K562 (cell line): Measurements from ENCODE around the gene DIS3L2. TPM values are rescaled to one million over a fixed set of nuclear protein-coding genes. Genes with fewer than 3 reads are reported as not detected.

Experiments used
- ATAC-seq: fragments of 200-7000 bp; cut with Tn5 transposase; 3 replicates; pipeline ENCODE4 v1.9.1; 2020; ENCODE audit warnings: moderate library complexity
- BruUV-seq: library from RNA; stranded (reverse); fragments of 400-500 nt; replicated peaks from 2 replicates; lab custom pipeline; 2021; lab: Mats Ljungman, UMichigan
- CTCF ChIA-PET: fragments of 300-600 bp; formaldehyde crosslinking; extraction: SDS; loops from one replicate; lab custom pipeline; 2021; ENCODE audit warnings: low intra/inter-chr PET ratio; lab: Yijun Ruan, JAX
- POLR2A ChIA-PET: fragments of 300-600, 350-650 bp; sonication (Branson Sonifier 250); formaldehyde crosslinking; extraction: SDS; loops from one replicate; lab custom pipeline; 2021; ENCODE audit warnings: antibody characterized with exemption, inconsistent platforms; lab: Yijun Ruan, JAX
- DNase-seq, 4 experiments: peaks; one replicate each; pipeline versions ENCODE4 v3.0.0 to v3.0.0-alpha.2; 2011 to 2018; ENCODE audit warnings: low spot score in 3 of 4, mixed read lengths in 3 of 4; ENCODE audit errors: extremely low read depth in 1 of 4
- FAIRE-seq: peaks from 2 replicates; lab custom pipeline; 2011; peaks lifted over from hg19 to GRCh38; lab: Jason Lieb, UNC
- H2AFZ ChIP-seq: 2 replicates; pipeline ENCODE4 v1.6.0; 2011; ENCODE audit warnings: low read depth, low read length, control low read depth, inconsistent platforms
- H3K27ac ChIP-seq: fragments of 200-600 bp; 3 replicates; pipeline ENCODE4 v1.8.0; 2011; ENCODE audit warnings: low read depth, mild to moderate bottlenecking, control low read depth, inconsistent platforms, low read length, moderate library complexity, mixed read lengths; ENCODE audit errors: extremely low read depth
- H3K27me3 ChIP-seq, 2 experiments: fragments of 300-600 bp in 1 of 2; 2 replicates in 1 of 2; 3 replicates in 1 of 2; pipeline versions ENCODE4 v1.6.0 to v1.8.0; 2011; ENCODE audit warnings: inconsistent platforms in 2 of 2, low read length in 2 of 2, mild to moderate bottlenecking in 1 of 2, mixed read lengths in 1 of 2, moderate library complexity in 1 of 2; ENCODE audit not compliant: control insufficient read depth in 2 of 2, insufficient read depth in 2 of 2
- H3K36me3 ChIP-seq: fragments of 300-600 bp; 3 replicates; pipeline ENCODE4 v1.8.0; 2011; ENCODE audit warnings: mild to moderate bottlenecking, low read length, inconsistent platforms; ENCODE audit not compliant: control insufficient read depth, insufficient read depth
- H3K4me1 ChIP-seq, 2 experiments: fragments of 200-600 bp in 1 of 2; replicated peaks in 1 of 2; 2 replicates in 1 of 2; 3 replicates in 1 of 2; pipeline versions ENCODE4 v1.5.1 to v1.8.0; 2011; ENCODE audit warnings: inconsistent platforms in 2 of 2, low read length in 2 of 2, mild to moderate bottlenecking in 1 of 2, mixed read lengths in 1 of 2, moderate library complexity in 1 of 2; ENCODE audit not compliant: control insufficient read depth in 2 of 2, insufficient read depth in 2 of 2
- H3K4me2 ChIP-seq: 2 replicates; pipeline ENCODE4 v1.6.1; 2011; ENCODE audit warnings: low read length, control low read depth, inconsistent platforms, mixed read lengths; ENCODE audit not compliant: insufficient read depth
- H3K4me3 ChIP-seq: fragments of 200-600 bp; sonication (generic), shearing (Covaris generic); 2 replicates; pipeline ENCODE4 v1.5.1; 2016; ENCODE audit warnings: control low read depth, inconsistent platforms
- H3K79me2 ChIP-seq: fragments of 200-600 bp; 3 replicates; pipeline ENCODE4 v1.8.0; 2011; ENCODE audit warnings: low read length, inconsistent platforms; ENCODE audit not compliant: control insufficient read depth, insufficient read depth
- H3K9ac ChIP-seq, 2 experiments: 2 replicates each; pipeline versions ENCODE4 v1.6.0 to v1.6.1; 2011; ENCODE audit warnings: low read depth in 2 of 2, low read length in 2 of 2, control low read depth in 1 of 2, inconsistent platforms in 1 of 2, mild to moderate bottlenecking in 1 of 2, mixed read lengths in 1 of 2; ENCODE audit not compliant: insufficient read depth in 1 of 2
- H3K9me1 ChIP-seq: one replicate; pipeline ENCODE4 v1.6.0; 2011; ENCODE audit warnings: inconsistent platforms, mild to moderate bottlenecking, low read length, moderate library complexity; ENCODE audit not compliant: control insufficient read depth, insufficient read depth
- H3K9me3 ChIP-seq: replicated peaks from 2 replicates; pipeline ENCODE4 v1.5.1; 2011; ENCODE audit warnings: low read depth, low read length, inconsistent platforms; ENCODE audit not compliant: control insufficient read depth, insufficient read depth
- H4K20me1 ChIP-seq: replicated peaks from 2 replicates; pipeline ENCODE4 v1.6.1; 2011; ENCODE audit warnings: low read length, inconsistent platforms, mixed read lengths; ENCODE audit not compliant: control insufficient read depth, insufficient read depth
- CBFA2T3 ChIP-seq: fragments of 450-650 bp; IDR thresholded peaks from 2 replicates; pipeline ENCODE4 v1.6.1; 2017
- ELK1 ChIP-seq: sonication (generic); formaldehyde crosslinking; IDR thresholded peaks from 2 replicates; pipeline ENCODE4 v1.8.1; 2022; ENCODE audit warnings: missing genetic modification reagents
- ZBTB1 ChIP-seq: sonication (generic); formaldehyde crosslinking; IDR thresholded peaks from 2 replicates; pipeline ENCODE4 v1.8.1; 2023; ENCODE audit warnings: missing genetic modification reagents, low read depth, mild to moderate bottlenecking, borderline replicate concordance
- WGBS: fragments of 100-300 bp; shearing (Covaris generic); methylation state at CpG from one replicate; pipeline ENCODE4 v1.1.6; 2016; ENCODE audit warnings: low coverage, mixed read lengths; ENCODE audit not compliant: insufficient coverage; ENCODE audit errors: missing lambda C conversion rate; 5-methylcytosine and 5-hydroxymethylcytosine counted together
- in situ Hi-C: fragments of 300-500 bp; cut with MboI; formaldehyde crosslinking; loops from 4 replicates; pipeline ENCODE4 v1.15.0; 2018; ENCODE audit warnings: inconsistent platforms, mixed read lengths
- intact Hi-C: fragments of 100-400 bp; cut with micrococcal nuclease; formaldehyde crosslinking; loops from 2 replicates; pipeline ENCODE4 v1.14.2; 2022
- polyA plus RNA-seq, 8 experiments: library from polyadenylated mRNA; depleted of rRNA in 4 of 8; stranded (reverse) in 5 of 8; unstranded in 3 of 8; fragments of >200 nt; fragmentation: Nextera tagmentation in 2 of 8; fragmentation: Illumina TruSeq in 1 of 8; extraction: Ambion mirVana in 2 of 8; extraction: Trizol in 1 of 8; gene quantifications; 2 replicates each; pipeline versions ENCODE4 v1.2.1 to v1.2.3, GENCODE V29; 2011 to 2014; ENCODE audit warnings: inconsistent platforms in 1 of 8, missing spikeins in 1 of 8
- total RNA-seq, 7 experiments: library from RNA; depleted of rRNA in 6 of 7; stranded (reverse); fragments of >200 nt in 6 of 7; fragmentation: Illumina TruSeq in 2 of 7; extraction: Trizol in 2 of 7; gene quantifications; 2 replicates each; pipeline versions ENCODE4 v1.2.1 to v1.2.3, GENCODE V29; 2011 to 2021; ENCODE audit warnings: low replicate concordance in 1 of 7

DIS3L2 gene
- total and polyA plus RNA-seq, 9 of the 15 experiments (the other 6 are each of a cell fraction or from before 2014, with no cell fraction given) = 1.5 to 19.2 (median 11.2) TPM

GRCh38 chr2:231955758-231956472, 5.6 kb upstream of the DIS3L2 start:
- Histone ChIP-seq H3K9me3 (no peaks in the 10 kb centered on the region), H3K9me1 (no peaks in the 10 kb centered on the region), H3K27me3 (no peaks in the 10 kb centered on the region), H3K4me2 (no peak overlapping the region), H2AFZ (no peak overlapping the region), H3K9ac (no peak overlapping the region), H3K36me3 (no peaks in the 10 kb centered on the region), H3K4me1 (peaks cover 5 to 13% of the 10 kb centered on the region in 2 experiments; a peak in 4 of 5 replicates), H4K20me1 (no peaks in the 10 kb centered on the region), H3K27ac (no peak overlapping the region), H3K4me3 (no peak overlapping the region), H3K79me2 (peaks cover 3% of the 10 kb centered on the region; the same call in 1 of the 3 replicates)
- CTCF ChIA-PET = no interaction called here
- DNase-seq (no peak), FAIRE-seq (no peak), ATAC-seq (no peak)
- TF ChIP-seq ELK1 (CRISPR knock-in tag) (no peak), ZBTB1 (CRISPR knock-in tag) (no peak), CBFA2T3 (peak; percentile 21; the same call in 1 of the 2 replicates)
- in situ Hi-C loops = no loop called here
- POLR2A ChIA-PET = no interaction called here
- no TSS peak for BruUV-seq
- WGBS = 73% methylated on average over 5 of the region's 8 CpGs
- intact Hi-C loops = no loop called here
